GM18909 (cell line): ENCODE measurements around the gene GAS7.
"Not testable (repeated sequence)": the region's sequence is repeated elsewhere in the genome, so short reads cannot be mapped to it uniquely, and the experiment has no call there.

ENCODE experiments used
- ATAC-seq: cut with Tn5 transposase; IDR thresholded peaks from one replicate; pipeline ENCODE4 v1.9.1; 2021; ENCODE audit warnings: mild to moderate bottlenecking; ENCODE audit not compliant: unreplicated experiment, poor library complexity

Gene GAS7

GRCh38 chr17:10057466-10057865 is 140.9 kb downstream of the GAS7 start:
- not testable (repeated sequence) for ATAC-seq

DNA sequence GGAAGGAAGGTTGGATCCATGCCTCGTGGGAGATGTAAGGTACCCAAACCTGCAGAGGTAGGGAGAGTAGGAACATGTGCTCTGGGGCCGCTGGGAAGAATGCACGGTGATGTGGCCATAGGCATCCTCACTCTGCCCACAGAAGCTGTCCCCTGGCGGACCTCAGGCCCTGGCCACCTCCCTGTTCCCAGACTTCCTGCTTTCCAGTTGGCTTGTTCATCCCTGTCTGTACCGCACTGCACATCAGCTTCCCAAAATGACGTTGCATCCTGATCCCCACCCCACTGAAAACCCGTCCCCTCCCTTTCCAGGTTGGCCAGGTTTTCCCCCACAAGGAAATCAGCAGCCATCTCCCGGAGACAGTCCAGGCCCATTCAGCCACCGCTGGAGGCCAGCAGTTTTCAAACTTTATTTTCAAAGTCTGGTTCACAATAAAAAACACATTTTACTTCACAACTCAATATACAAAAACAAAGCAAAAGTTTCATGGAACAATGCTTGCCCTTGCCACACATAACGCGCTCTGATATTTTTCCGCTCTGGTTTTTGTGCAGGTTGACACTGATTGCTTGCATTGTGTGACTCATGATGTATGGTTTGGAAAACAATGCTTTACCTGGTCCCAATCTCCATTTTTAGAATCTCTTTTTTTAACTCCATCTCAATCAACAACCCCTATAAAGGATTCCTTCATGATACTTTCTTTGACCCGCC is 143.0 kb downstream of the GAS7 start:
- no peak for ATAC-seq

DNA sequence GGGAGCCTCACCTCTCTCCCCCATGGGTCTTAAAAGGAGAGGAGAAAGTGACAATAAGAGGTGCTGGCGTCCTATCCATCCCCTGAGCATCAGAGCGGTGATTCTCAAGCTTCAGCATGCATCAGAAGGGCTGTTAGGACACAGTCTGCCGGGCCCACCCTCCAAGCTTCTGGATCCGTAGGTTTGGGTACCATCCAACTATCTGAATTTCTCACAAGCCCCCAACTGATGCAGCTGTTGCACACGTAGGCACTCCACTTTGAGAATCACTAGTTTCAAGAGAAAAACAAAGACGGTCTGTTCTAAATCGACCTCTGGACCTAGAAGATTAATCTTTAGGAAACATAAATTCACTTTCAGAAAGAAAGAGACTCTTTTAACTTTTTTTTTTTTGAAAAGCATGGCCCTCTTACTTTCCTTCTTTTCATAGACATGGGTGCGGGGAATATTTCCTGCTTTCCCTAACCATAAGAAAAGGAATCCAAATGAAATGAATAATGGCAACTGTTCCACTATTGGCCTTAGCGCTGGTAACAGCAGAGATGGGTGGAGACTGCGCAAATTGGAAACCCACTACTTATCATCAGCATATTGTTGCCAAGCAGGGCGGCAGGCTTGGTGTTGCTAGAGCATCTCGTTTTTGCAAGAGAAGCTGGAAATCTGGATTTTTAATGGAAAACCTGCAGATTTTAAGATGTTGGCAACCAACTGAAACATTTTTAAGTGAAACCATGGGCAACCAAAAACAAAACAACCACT is 144.4 kb downstream of the GAS7 start:
- ATAC-seq: no peak

DNA sequence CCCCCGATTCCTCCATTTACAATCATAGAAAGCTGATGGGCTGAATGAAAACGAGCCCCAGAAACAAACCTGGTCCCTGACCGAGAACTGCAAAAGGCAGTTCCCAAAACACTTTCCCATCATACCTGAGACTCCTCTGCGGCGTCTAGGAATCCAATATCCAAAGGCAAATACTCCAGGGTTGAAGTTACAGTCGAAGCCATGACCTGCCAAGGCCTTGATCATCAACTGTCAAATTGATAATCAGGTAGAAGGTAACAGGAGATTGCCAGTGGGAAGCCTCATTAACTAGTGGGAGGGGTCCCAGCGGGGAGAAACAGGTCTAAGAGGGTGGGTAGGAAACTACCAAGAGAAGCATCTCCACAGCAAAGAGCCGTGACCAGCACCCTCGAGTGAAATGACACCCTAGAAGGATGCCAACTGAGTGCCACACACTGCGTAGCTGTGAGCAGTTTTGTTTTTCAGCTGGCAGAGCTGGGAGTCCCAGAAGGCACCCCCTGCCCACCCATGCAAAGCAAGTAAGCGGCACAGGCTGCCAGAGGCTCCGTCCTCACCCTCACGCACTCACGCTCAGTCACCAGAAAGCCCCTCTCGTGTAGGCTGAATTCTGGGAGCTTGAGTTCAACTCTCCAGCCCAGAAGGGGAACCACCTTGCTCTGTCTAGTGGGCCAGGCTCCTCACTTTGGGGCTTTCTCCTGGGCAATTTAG is 146.1 kb downstream of the GAS7 start:
- ATAC-seq: peak; percentile 56

- ATAC-seq: no peak
Observed at GRCh38 chr17:10051112-10051511, 147.3 kb downstream of the GAS7 start.

DNA sequence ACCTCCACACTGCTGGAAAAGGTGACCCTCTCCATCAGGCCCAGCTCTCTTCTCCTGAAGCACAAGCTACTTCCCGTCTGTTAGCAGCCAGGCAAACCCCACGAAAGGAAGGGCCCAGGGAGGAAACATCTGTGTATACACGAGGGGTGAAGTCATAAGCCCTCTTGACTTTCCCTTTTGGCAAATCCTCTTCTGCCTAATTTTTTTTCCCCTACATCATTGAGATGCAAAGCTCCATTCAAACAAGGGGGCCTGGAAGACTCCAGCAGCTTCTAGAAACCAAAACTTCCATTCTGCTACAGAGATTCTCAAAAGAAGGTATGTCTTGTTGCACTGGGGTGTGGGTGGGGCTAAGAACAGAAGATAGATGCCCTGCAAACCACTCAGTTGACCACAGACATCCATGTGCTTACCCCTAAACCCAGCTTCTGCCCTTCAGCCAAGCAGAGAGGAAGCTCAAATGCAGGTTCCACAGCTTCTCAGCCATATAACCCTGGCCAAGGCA is 147.8 kb downstream of the GAS7 start:
- ATAC-seq: peak; percentile 52

DNA sequence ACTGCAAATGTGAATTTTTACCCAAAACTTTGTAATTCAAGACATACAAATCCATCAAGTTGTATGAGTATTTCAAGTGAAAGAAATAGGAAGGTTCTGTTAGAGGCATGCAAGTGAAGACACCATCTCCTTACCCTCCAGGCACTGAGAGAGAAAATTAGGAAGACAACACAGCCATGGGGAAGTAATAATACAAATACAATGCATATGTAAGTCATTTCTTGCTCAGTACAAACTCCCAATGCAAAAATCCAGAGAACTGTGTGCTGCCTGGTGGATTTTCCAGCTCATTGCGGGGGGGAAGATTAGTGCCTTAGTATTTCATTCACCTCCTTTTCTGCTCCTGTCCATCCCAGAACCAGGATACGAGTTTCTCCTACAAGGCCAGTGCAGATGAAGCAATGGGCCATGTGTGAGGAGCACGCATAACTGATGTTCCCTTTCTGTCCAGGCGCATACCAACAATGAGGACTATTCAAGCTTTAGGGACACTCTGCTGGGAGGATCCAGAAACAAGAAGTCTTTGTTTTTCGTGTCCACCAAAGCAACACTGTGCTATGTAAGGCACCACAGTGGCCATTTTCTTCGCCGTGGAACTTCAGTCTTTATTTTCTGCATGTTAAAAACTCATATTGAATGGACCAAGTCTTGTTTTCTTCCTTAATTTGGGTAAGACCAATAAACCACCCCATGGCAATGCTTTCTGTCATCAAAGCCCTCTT is 149.6 kb downstream of the GAS7 start:
- ATAC-seq: no peak

DNA sequence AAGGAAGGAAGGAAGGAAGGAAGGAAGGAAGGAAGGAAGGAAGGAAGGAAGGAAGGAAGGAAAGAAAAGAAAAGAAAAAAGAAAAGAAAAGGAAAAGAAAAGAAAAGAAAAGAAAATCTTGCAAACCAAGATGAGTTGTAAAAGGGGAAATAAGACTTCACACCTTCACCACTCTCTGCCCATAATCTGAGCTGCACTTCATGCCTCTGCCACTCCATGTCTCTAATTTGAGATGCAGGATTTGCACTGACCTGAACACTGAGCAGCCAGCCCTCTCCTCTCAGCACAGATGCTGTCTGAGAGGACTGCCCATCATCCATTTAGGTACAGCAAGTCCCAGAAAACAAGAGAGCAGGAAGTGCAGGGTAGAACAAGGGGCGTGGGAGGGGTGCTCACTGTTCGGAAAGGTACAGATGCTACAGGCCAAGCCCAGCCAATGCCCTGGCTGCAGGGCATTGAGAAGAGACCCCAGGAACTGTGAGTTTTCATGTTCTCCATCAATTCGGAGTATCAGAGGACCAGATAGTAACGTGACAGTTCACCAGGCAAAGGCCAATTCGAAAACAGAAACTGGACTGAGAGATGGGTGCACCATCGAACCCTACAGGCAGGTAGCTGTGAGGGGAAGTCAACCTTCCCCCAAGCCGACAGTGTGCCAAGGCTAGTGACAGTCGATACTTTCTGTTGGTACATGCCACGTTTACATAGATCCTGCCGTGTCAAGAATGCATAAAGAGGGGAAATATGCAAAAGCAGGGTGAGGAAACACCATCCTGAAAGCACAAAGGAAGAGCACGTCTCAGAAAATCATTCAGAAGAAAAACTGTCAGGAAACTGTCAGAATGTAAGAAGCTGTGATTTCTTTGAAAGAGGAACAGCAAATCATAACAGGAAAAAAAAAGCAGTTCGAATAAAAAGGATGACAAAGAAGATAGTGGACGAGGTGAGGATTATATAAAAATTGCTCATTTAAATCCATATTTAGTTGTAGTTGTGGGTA is 151.3 kb downstream of the GAS7 start:
- peak; percentile 49 for ATAC-seq

- ATAC-seq: no peak
Observed at GRCh38 chr17:10045871-10046658, 152.3 kb downstream of the GAS7 start.

- ATAC-seq: no peak
Observed at GRCh38 chr17:10042589-10043244, 155.7 kb downstream of the GAS7 start.

GRCh38 chr17:10041916-10042588 is 156.4 kb downstream of the GAS7 start:
- ATAC-seq: peak; percentile 47

DNA sequence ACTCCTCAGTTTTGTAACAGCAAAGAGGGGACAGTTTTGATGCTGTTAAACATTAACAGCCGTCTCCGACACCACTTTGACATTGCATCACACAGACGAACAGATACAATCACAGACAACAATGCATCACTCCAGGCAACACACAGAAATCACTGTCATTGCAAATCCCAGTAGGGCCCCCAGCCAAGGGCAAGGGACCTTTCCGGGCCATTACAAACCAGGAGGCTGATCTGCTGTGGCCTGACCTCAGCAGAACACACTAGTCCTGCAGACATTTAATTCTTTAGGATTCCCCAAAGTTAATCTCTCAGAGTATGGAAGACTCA is 157.2 kb downstream of the GAS7 start:
- ATAC-seq: peak; percentile 26

DNA sequence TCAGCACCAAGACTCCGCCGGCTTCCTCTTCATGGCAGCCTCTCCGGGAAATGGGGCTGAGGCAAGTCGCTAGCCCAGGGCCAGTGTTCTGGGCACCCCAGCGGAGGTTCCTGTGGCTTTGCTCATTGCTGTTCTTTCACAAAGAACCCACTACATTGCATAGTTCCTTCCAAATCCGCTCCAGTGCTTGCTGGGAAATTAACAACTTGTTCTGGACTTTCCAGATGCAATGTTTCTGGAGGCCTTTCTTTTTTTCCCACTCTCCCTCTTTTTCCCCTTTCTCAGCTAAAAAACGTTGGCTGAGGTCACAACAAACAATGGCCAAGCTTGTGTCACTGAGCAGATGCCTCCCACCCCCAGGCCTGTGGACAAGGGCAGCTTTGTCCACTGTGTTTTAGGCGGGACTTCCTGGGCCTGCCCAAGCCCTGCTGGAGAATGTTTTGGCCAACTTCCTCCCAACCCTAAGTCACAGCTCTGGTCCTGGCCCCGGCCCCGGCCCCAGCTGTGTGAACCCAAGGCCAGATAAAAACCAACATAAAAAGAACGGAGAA is 161.8 kb downstream of the GAS7 start:
- no peak for ATAC-seq

- no peak for ATAC-seq
Observed at GRCh38 chr17:10035885-10036284, 162.5 kb downstream of the GAS7 start.

DNA sequence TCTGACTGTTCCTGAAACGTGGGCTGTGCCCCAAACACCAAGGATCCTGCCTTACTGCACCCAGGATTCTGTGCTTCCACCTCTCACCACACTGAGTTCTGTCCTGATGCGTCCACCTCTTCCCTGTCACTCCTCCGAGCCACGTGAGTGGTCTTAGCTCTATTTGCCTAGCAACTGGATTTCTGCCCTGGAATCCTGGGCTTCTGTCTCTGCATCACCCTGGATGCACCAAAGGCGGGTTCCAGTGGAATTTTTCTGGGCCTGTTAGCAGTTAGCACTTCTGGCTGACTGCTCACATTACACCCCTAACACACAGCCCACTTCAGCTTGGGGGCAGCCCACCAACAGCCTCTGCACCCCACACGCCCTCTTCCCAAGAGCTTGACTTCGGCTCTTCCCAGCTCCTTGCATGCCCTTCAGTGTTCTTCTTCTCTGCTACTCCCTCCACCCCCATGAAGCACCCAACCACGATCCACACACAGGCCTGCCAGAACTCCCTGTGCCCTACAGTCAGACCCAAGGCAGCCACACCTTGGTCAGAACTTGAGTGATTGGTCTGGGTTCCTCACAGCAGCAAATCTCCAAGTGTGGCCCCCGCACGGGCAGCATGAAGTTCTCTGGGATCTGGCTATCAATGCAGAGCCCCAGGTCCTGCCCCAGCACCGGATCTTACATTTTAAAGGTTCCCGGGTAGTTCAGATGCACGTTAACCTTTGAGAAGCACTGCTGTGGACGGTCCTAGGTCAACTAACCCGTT is 163.5 kb downstream of the GAS7 start:
- ATAC-seq: no peak

DNA sequence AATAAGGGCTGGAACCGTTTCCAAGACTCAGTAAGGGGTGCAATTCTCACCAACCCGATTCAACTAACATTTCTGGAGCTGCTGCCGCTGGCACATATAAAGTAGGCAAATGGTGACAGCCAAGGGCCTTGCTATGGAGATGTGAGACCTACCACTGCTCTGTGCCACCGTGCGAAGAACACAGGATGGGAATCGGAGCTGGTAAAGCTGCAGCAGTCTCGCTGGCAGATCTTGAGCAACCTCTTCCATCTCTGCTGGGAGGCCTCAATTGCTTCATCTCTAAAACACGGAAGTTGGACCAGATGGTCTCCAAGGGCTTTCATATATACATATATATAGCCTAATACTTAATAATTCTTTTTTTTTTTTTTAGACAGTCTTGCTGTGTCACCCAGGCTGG is 164.4 kb downstream of the GAS7 start:
- no peak for ATAC-seq

GRCh38 chr17:10033449-10033848 is 165.0 kb downstream of the GAS7 start:
- ATAC-seq: peak; percentile 67
